ENCODE data around the gene KCMF1. TPM values are rescaled to one million over a fixed set of nuclear protein-coding genes. Genes with fewer than 3 reads are reported as not detected.

KCMF1 gene
- total RNA-seq, 4 donors from 2014 or later: 52.0 to 75.2 (median 63.5) TPM

DNA sequence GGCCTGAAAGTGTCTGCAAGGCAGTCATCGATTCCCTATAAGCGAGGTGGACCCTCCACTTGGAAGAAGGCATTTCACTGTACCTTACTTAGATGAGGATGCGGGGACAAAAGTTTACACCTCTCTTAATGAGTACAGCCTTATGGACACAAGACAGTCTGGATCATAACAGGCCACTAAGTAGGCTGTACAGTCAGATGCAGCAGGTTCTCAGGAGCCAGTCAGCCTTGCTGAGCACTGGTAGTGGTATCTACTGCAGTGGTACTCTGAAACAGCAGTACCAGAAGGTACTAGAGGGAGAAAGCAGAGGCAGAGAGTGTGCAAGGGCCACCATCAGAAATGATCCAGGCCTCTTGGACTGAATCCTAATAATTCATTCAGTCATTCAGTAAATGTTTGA is 77.6 kb downstream of the KCMF1 start:
- TF ChIP-seq CTCF (IDR thresholded peaks at IDR 0.05): no peak

GRCh38 chr2:85049236-85049635 is 78.3 kb downstream of the KCMF1 start:
- no peak for TF ChIP-seq CTCF (IDR thresholded peaks at IDR 0.05)
- DNase-seq (ENCODE audit: low spot score) (no peak), ATAC-seq (ENCODE audit: low FRiP score) (no peak)

More for the DNA sequence above, 77.6 kb downstream of the KCMF1 start:
- DNase-seq (ENCODE audit: low spot score) (no peak), ATAC-seq (ENCODE audit: low FRiP score) (no peak)

- no peak for ATAC-seq (ENCODE audit: low FRiP score)
- TF ChIP-seq CTCF (IDR thresholded peaks at IDR 0.05): no peak
- no peak for DNase-seq (ENCODE audit: low spot score)
Observed at GRCh38 chr2:85053802-85054201, 82.8 kb downstream of the KCMF1 start.

DNA sequence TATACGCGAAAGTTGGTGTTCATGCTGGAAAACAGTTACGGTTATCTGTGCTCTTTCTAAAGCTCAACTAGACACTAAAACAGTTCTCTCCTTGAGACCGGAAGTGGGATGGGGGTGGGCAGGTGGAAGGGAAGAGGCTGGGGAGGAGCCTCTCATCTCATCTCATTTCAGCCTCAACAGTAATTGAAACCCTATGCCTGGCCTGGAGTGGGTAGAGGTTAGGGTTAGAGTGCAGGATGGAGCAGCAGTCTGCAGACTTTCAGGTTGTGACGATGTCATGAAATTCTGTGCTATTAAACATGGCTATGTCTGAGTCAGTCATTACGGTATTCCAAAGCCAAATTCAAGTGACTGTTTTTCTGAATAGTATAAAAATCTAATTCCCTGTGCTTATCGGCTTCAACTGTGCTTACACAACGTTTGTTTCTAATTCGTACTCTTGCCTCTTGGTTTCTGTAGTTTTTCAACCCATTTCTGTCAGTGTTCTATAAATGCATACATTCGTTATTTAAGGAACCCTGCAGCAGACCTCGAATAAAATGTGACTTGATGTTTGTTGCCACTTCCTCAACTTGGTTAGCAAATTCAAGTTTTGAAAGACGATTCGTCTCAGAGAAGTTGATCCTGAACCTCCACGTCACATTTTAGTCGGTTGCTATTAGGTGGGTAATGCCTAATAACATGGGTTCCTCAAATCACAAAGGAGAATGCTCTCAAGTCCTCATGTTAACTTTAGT is 86.4 kb downstream of the KCMF1 start:
- ATAC-seq (ENCODE audit: low FRiP score) (no peak), DNase-seq (ENCODE audit: low spot score) (no peak)
- TF ChIP-seq CTCF (IDR thresholded peaks at IDR 0.05): no peak

DNA sequence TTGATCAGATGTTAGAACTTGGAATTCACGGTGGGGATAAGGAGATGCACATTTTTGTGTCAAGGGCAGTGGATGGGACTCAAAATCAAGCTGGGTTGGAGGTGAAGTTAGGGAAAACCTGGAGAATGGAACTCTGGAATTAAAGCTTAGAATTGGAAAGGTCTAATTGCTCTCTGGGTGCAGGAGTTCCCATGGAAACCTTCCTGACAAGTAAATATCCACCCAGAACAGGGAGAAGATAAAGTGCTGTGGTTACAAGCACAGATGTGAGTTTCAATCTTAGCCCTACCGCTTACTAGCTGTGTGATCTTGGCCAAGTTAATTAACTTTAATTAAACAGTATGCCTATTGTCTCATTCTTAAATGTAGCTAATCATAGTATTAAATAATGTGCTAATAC is 90.9 kb downstream of the KCMF1 start:
- no peak for TF ChIP-seq CTCF (IDR thresholded peaks at IDR 0.05)
- ATAC-seq (ENCODE audit: low FRiP score): no peak
- DNase-seq (ENCODE audit: low spot score): no peak

GRCh38 chr2:85062565-85062964 is 91.6 kb downstream of the KCMF1 start:
- no peak for DNase-seq (ENCODE audit: low spot score)
- ATAC-seq (ENCODE audit: low FRiP score): no peak
- TF ChIP-seq CTCF (IDR thresholded peaks at IDR 0.05): no peak

DNA sequence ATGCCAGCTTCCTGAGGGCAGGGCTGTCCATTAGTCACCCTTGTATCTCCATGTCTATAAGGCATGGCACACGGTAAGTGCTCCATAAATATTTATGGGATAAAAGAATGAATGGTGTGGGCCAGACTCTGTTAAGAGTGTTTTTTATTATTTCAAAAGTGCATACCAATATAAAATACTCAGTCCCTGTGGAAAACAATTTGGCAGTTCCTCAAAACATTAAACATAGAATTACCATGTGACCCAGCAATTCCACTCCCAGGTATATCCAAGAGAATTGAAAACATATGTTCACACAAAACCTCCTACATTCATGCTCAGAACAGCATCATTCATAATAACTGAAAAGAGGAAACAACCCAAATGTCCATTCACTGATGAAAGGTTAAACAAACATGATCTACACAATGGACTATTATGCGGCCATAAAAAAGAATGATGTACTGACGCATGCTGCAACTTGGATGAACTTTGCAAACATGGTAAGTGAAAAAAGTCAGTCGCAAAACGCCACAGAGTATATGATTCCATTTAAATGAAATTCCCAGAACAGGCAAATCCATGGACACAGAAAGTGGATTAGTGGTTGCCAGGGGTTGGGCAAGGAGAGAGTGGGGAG is 93.1 kb downstream of the KCMF1 start:
- no peak for TF ChIP-seq CTCF (IDR thresholded peaks at IDR 0.05)
- ATAC-seq (ENCODE audit: low FRiP score) (no peak), DNase-seq (ENCODE audit: low spot score) (no peak)
